ENCODE data around the gene LRP1B.

GRCh38 chr2:140457483-140457882 is 1673.3 kb downstream of the LRP1B start:
- TF ChIP-seq CTCF (conservative IDR thresholded peaks at IDR 0.05 in 1 of 2, IDR thresholded peaks at IDR 0.05 in 1 of 2; ENCODE audit: extremely low read depth in 1 of 2, insufficient read depth in 1 of 2, low read depth in 1 of 2, low read length in 2 of 2) (no peak), EZH2 (IDR thresholded peaks at IDR 0.05; ENCODE audit: borderline replicate concordance, low read length) (no peak)
